Measurements from ENCODE around the gene INTS2.

The INTS2 gene, protein sequence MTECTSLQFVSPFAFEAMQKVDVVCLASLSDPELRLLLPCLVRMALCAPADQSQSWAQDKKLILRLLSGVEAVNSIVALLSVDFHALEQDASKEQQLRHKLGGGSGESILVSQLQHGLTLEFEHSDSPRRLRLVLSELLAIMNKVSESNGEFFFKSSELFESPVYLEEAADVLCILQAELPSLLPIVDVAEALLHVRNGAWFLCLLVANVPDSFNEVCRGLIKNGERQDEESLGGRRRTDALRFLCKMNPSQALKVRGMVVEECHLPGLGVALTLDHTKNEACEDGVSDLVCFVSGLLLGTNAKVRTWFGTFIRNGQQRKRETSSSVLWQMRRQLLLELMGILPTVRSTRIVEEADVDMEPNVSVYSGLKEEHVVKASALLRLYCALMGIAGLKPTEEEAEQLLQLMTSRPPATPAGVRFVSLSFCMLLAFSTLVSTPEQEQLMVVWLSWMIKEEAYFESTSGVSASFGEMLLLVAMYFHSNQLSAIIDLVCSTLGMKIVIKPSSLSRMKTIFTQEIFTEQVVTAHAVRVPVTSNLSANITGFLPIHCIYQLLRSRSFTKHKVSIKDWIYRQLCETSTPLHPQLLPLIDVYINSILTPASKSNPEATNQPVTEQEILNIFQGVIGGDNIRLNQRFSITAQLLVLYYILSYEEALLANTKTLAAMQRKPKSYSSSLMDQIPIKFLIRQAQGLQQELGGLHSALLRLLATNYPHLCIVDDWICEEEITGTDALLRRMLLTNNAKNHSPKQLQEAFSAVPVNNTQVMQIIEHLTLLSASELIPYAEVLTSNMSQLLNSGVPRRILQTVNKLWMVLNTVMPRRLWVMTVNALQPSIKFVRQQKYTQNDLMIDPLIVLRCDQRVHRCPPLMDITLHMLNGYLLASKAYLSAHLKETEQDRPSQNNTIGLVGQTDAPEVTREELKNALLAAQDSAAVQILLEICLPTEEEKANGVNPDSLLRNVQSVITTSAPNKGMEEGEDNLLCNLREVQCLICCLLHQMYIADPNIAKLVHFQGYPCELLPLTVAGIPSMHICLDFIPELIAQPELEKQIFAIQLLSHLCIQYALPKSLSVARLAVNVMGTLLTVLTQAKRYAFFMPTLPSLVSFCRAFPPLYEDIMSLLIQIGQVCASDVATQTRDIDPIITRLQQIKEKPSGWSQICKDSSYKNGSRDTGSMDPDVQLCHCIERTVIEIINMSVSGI

DNA sequence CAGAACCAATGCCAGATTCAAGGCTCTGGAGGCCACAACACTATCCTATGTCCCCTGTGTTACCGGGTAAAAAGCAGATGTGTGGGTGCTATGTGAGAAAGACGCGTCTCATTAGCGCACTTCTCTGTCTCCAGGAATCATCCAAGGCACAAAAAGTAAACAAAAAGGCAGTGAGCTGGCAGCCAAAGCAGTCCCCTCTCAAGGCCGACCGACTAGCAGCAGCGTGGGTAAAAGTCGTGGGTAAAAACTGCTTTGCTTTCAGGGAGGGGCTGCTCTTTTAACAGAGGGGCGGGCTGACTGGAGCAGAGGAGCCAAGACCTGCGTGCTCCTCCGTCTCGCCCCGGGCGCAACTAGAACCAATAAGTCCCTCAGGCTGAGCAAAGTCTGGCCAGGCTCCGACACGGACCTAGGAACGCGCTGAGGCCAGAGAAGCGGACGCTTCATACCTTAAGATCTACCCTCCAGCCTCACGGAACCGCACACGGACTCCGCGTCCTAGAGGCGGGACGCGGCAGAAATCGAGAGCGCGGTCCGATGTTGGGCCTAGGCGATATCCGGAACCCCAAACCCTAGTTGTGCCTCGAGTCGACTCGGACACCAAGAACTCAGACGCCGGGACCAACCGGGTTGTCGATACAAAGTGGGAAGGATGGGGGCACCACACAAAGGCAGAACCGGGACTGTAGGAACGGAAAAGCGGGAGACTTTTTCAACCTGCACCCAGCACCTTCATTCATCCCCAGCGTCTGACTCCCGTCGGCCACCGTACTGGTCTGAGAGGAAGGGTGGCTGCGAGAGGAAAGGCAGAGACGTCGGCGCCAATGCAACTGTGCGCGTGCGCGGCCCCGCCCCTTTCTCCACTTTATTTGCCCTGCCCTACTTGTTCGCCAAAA is at the start of gene INTS2:
Gene INTS2, minus strand, starts transcription at position 775 of the 893 bp plus-strand sequence. CDS start 1,338 bp downstream, outside the sequence.
- Histone ChIP-seq H3K36me3 (peaks cover 8% of the 10 kb centered on the region), H3K27ac (peak within 1 kb of the TSS; percentile 78), H3K4me1 (ENCODE audit: control insufficient read depth in 1 of 2, insufficient read depth in 1 of 2, low read depth in 1 of 2, low read length in 1 of 2) (peaks cover 16 to 17% of the 10 kb centered on the region in 2 experiments), H3K9me3 (no peaks in the 10 kb centered on the region), H3K4me3 (ENCODE audit: low read depth in 1 of 2, low read length in 1 of 2) (peak within 1 kb of the TSS; percentile 84 to 96), H3K27me3 (peaks cover 7% of the 10 kb centered on the region)
- TF ChIP-seq, protein P1, sequence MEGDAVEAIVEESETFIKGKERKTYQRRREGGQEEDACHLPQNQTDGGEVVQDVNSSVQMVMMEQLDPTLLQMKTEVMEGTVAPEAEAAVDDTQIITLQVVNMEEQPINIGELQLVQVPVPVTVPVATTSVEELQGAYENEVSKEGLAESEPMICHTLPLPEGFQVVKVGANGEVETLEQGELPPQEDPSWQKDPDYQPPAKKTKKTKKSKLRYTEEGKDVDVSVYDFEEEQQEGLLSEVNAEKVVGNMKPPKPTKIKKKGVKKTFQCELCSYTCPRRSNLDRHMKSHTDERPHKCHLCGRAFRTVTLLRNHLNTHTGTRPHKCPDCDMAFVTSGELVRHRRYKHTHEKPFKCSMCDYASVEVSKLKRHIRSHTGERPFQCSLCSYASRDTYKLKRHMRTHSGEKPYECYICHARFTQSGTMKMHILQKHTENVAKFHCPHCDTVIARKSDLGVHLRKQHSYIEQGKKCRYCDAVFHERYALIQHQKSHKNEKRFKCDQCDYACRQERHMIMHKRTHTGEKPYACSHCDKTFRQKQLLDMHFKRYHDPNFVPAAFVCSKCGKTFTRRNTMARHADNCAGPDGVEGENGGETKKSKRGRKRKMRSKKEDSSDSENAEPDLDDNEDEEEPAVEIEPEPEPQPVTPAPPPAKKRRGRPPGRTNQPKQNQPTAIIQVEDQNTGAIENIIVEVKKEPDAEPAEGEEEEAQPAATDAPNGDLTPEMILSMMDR (IDR thresholded peaks at IDR 0.05): no peak

DNA sequence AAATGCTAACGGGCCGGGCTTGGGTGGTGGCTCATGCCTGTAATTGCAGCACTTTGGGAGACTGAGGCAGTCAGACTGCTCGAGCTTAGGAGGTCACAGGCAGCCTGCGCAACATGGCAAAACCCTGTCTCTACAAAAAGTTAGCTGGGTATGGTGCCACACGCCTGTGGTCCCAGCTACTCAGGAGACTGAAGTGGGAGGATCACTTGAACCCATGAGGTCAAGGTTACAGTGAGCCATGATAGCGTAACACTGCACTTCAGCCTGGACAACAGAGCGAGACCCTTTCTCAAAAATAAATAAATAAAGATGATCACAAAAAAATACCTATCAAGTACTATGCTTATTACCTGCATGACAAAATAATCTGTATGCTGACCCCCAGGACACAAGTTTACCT is 46.3 kb upstream of the INTS2 start:
- TF ChIP-seq, protein P1 (IDR thresholded peaks at IDR 0.05): no peak
- Histone ChIP-seq H3K4me3 (ENCODE audit: low read depth in 1 of 2, low read length in 1 of 2) (no peak overlapping the region), H3K27ac (no peak overlapping the region), H3K9me3 (no peaks in the 10 kb centered on the region), H3K36me3 (peaks cover 52% of the 10 kb centered on the region), H3K4me1 (ENCODE audit: control insufficient read depth in 1 of 2, insufficient read depth in 1 of 2, low read depth in 1 of 2, low read length in 1 of 2) (peaks cover 12 to 14% of the 10 kb centered on the region in 2 experiments), H3K27me3 (no peaks in the 10 kb centered on the region)

DNA sequence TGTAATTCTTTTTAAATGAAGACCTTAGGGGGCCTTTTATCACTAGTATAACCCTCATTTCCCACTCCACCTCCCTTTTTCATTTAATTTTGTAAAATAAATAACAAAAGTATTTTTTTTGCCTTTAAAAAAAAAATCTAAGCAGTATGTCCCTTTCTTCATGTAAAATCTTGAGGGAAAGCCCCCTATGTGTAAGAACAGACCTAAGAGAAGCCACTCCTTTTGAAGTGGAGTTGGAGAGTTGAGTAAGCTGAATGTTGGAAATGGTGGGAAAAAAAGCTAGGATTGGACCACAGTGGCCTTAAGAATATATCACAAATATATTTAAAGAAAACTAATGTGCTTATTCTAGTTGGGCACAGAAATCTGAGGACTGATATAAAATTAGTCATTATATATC is 44.5 kb upstream of the INTS2 start:
- Histone ChIP-seq H3K4me1 (ENCODE audit: control insufficient read depth in 1 of 2, insufficient read depth in 1 of 2, low read depth in 1 of 2, low read length in 1 of 2) (peaks cover 12 to 14% of the 10 kb centered on the region in 2 experiments), H3K9me3 (no peaks in the 10 kb centered on the region), H3K27me3 (no peaks in the 10 kb centered on the region), H3K36me3 (peaks cover 57% of the 10 kb centered on the region), H3K27ac (no peak overlapping the region), H3K4me3 (ENCODE audit: low read depth in 1 of 2, low read length in 1 of 2) (no peak overlapping the region)
- TF ChIP-seq, protein P1 (IDR thresholded peaks at IDR 0.05): no peak

DNA sequence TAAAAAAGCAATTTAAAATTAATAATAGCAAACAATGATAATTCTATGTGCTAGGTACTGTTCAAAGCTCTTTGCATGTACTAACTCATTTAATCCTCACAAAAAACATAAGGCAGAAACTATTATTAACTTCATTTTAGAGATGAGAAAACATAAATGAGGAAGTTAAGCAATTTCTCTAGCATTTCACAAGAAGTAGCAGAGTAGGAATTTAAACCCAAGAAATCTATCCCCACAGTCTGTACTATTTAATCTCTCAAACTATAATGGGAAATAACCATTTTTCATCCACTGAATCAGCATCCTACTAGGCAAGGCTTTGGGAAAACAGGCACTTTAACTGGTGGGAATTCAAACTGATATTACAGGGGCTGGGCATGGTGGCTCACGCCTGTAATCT is 42.2 kb upstream of the INTS2 start:
- Histone ChIP-seq H3K27me3 (no peaks in the 10 kb centered on the region), H3K36me3 (peaks cover 70% of the 10 kb centered on the region), H3K27ac (peak overlapping the region; percentile 84), H3K4me1 (ENCODE audit: control insufficient read depth in 1 of 2, insufficient read depth in 1 of 2, low read depth in 1 of 2, low read length in 1 of 2) (peaks cover 12 to 14% of the 10 kb centered on the region in 2 experiments), H3K9me3 (no peaks in the 10 kb centered on the region), H3K4me3 (ENCODE audit: low read depth in 1 of 2, low read length in 1 of 2) (peak overlapping the region in 1 of 2 experiments; percentile 20)
- TF ChIP-seq, protein P1 (IDR thresholded peaks at IDR 0.05): no peak

Data from neutrophil (primary cell).